Measurements from ENCODE around the gene PYM1.

PYM1 gene

GRCh38 chr12:55915482-55915859 is 12.2 kb downstream of the PYM1 start:
- H3K27ac ChIP-seq, result no peak overlapping the region
- H3K36me3 ChIP-seq, result peaks cover 0 to 20% (median 7%) of the 10 kb centered on the region in 3 donors
- H3K4me3 ChIP-seq, result no peak overlapping the region
- no peaks in the 10 kb centered on the region for H3K9me3 ChIP-seq
- no peaks in the 10 kb centered on the region for H3K27me3 ChIP-seq
- H3K4me1 ChIP-seq, result peaks cover 0 to 7% (median 0%) of the 10 kb centered on the region in 4 donors
- intact Hi-C loops (cut with DNase I; ENCODE audit: low total_unique reads), result no loop called here
- no peak for DNase-seq
- no peak for TF ChIP-seq CTCF (IDR thresholded peaks at IDR 0.05)

GRCh38 chr12:55912908-55913307 is 14.8 kb downstream of the PYM1 start:
- H3K27ac ChIP-seq, result no peak overlapping the region
- H3K4me1 ChIP-seq, result peaks cover 0 to 14% (median 5%) of the 10 kb centered on the region in 4 donors
- H3K27me3 ChIP-seq, result no peaks in the 10 kb centered on the region
- H3K4me3 ChIP-seq, result no peak overlapping the region
- peaks cover 0 to 20% (median 7%) of the 10 kb centered on the region in 3 donors for H3K36me3 ChIP-seq
- no peak for DNase-seq
- intact Hi-C loops (cut with DNase I; ENCODE audit: low total_unique reads), result no loop called here
- H3K9me3 ChIP-seq, result no peaks in the 10 kb centered on the region
- no peak for TF ChIP-seq CTCF (IDR thresholded peaks at IDR 0.05)

GRCh38 chr12:55909513-55909884 is 18.2 kb downstream of the PYM1 start:
- Histone ChIP-seq H3K27me3 (no peaks in the 10 kb centered on the region), H3K4me3 (no peak overlapping the region), H3K27ac (peak overlapping the region in 1 of 2 donors; percentile 34), H3K9me3 (no peaks in the 10 kb centered on the region), H3K4me1 (peaks cover 0 to 14% (median 5%) of the 10 kb centered on the region in 4 donors), H3K36me3 (peaks cover 0 to 15% (median 7%) of the 10 kb centered on the region in 3 donors)
- intact Hi-C loops (cut with DNase I; ENCODE audit: low total_unique reads), result no loop called here
- DNase-seq, result no peak
- no peak for TF ChIP-seq CTCF (IDR thresholded peaks at IDR 0.05)

- Histone ChIP-seq H3K4me1 (peaks cover 0 to 14% (median 5%) of the 10 kb centered on the region in 4 donors), H3K9me3 (no peaks in the 10 kb centered on the region), H3K27ac (peak overlapping the region; percentile 11 to 34), H3K36me3 (peaks cover 0 to 9% (median 6%) of the 10 kb centered on the region in 3 donors), H3K4me3 (no peak overlapping the region), H3K27me3 (no peaks in the 10 kb centered on the region)
- intact Hi-C loops (cut with DNase I; ENCODE audit: low total_unique reads), result no loop called here
- no peak for DNase-seq
- no peak for TF ChIP-seq CTCF (IDR thresholded peaks at IDR 0.05)
Measured at GRCh38 chr12:55908726-55909512, 18.8 kb downstream of the PYM1 start.

GRCh38 chr12:55906056-55906455 is 21.6 kb downstream of the PYM1 start:
- intact Hi-C loops (cut with DNase I; ENCODE audit: low total_unique reads), result no loop called here
- Histone ChIP-seq H3K4me3 (no peak overlapping the region), H3K27ac (no peak overlapping the region), H3K4me1 (peaks cover 0 to 14% (median 5%) of the 10 kb centered on the region in 4 donors), H3K9me3 (no peaks in the 10 kb centered on the region), H3K36me3 (peaks cover 13 to 25% (median 18%) of the 10 kb centered on the region in 3 donors), H3K27me3 (no peaks in the 10 kb centered on the region)
- TF ChIP-seq CTCF (IDR thresholded peaks at IDR 0.05), result no peak
- DNase-seq, result no peak

Measured in tibial artery (tissue), 4 donors.